ENCODE measurements around the gene CEP78. TPM values are rescaled to one million over a fixed set of nuclear protein-coding genes. Genes with fewer than 3 reads are reported as not detected.

The CEP78 gene
- total and polyA plus RNA-seq, 2 donors from 2014 or later: 7.5 to 8.9 TPM

DNA sequence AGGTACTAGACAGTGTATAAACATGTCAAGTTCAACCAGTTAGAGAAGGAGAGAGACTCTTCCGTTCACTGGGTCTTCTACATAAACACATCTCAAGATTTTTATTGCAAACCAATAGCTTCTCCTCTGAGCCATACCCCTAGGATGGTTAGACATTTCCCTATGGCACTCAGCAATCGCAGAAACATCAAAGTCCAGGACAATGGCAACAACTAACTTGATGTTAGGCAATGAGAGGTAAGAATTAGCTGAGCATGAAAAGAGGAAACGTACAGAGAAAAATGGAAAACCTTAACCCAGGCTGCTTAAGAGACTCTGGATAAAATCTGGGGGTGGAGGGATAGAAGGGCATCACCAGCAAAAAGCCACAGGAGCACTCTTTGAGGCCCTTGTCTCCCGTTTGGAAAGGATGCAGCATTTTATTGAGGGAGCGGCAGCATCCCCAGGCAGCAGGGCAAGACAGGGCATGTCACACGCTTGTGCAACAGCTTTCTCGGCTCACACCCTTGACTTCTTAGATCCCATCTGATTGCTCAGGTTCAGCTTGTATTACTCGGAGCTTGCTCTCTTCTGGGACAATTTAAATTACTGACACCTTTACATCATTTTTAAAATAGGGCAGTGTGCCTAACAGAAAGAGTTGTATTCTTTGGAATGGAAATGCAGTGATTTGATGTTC, 52.5 kb downstream of the CEP78 start:
- Histone ChIP-seq H3K27me3 (ENCODE audit: control insufficient read depth, insufficient read depth, low read length) (no peaks in the 10 kb centered on the region), H3K4me3 (ENCODE audit: low read length in 3 of 3) (no peak overlapping the region), H3K9ac (ENCODE audit: low read length in 3 of 3) (no peak overlapping the region), H3K27ac (ENCODE audit: low read depth in 2 of 2, low read length in 2 of 2) (no peak overlapping the region), H3K36me3 (ENCODE audit: control insufficient read depth in 2 of 3, insufficient read depth in 3 of 3, low read length in 3 of 3) (no peaks in the 10 kb centered on the region), H3K9me3 (ENCODE audit: control insufficient read depth in 2 of 3, insufficient read depth in 1 of 3, low read length in 3 of 3) (no peaks in the 10 kb centered on the region), H3K4me1 (ENCODE audit: control insufficient read depth in 2 of 3, insufficient read depth in 2 of 3, low read depth in 1 of 3, low read length in 3 of 3) (peaks cover 3 to 10% (median 4%) of the 10 kb centered on the region in 3 donors)
- FAIRE-seq (no peak), DNase-seq (no peak)
- TF ChIP-seq, protein P1, sequence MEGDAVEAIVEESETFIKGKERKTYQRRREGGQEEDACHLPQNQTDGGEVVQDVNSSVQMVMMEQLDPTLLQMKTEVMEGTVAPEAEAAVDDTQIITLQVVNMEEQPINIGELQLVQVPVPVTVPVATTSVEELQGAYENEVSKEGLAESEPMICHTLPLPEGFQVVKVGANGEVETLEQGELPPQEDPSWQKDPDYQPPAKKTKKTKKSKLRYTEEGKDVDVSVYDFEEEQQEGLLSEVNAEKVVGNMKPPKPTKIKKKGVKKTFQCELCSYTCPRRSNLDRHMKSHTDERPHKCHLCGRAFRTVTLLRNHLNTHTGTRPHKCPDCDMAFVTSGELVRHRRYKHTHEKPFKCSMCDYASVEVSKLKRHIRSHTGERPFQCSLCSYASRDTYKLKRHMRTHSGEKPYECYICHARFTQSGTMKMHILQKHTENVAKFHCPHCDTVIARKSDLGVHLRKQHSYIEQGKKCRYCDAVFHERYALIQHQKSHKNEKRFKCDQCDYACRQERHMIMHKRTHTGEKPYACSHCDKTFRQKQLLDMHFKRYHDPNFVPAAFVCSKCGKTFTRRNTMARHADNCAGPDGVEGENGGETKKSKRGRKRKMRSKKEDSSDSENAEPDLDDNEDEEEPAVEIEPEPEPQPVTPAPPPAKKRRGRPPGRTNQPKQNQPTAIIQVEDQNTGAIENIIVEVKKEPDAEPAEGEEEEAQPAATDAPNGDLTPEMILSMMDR (IDR thresholded peaks at IDR 0.05; ENCODE audit: borderline replicate concordance, extremely low read depth, insufficient read depth): no peak
- intact Hi-C loops (cut with DNase I): no loop called here

DNA sequence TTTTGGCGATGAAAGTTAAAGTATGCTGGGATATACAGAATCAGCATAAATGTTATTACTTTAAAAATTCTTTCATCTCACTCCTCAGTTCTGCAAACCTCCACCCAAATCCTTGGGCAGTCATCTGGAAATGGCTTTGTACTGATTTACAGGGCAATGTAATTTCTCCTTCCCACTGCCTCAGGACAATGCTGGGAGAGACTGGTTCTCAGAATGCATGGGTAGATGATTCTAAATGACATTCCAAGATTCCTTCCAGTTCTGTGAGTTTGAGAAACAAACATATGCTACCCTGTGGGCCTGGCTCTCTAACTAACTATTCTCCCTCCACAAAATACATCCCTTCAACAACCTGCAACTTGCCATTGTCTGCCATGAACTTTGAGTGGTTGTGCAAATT, 53.6 kb downstream of the CEP78 start:
- intact Hi-C loops (cut with DNase I): no loop called here
- Histone ChIP-seq H3K9me3 (ENCODE audit: control insufficient read depth in 2 of 3, insufficient read depth in 1 of 3, low read length in 3 of 3) (no peaks in the 10 kb centered on the region), H3K9ac (ENCODE audit: low read length in 3 of 3) (no peak overlapping the region), H3K4me3 (ENCODE audit: low read length in 3 of 3) (no peak overlapping the region), H3K27me3 (ENCODE audit: control insufficient read depth, insufficient read depth, low read length) (no peaks in the 10 kb centered on the region), H3K4me1 (ENCODE audit: control insufficient read depth in 2 of 3, insufficient read depth in 2 of 3, low read depth in 1 of 3, low read length in 3 of 3) (peaks cover 3 to 10% (median 4%) of the 10 kb centered on the region in 3 donors), H3K36me3 (ENCODE audit: control insufficient read depth in 2 of 3, insufficient read depth in 3 of 3, low read length in 3 of 3) (no peaks in the 10 kb centered on the region), H3K27ac (ENCODE audit: low read depth in 2 of 2, low read length in 2 of 2) (no peak overlapping the region)
- TF ChIP-seq, protein P1 (IDR thresholded peaks at IDR 0.05; ENCODE audit: borderline replicate concordance, extremely low read depth, insufficient read depth): no peak
- DNase-seq (peak in 3 of 5 donors; percentile 29 to 73 (median 66)), FAIRE-seq (no peak)

DNA sequence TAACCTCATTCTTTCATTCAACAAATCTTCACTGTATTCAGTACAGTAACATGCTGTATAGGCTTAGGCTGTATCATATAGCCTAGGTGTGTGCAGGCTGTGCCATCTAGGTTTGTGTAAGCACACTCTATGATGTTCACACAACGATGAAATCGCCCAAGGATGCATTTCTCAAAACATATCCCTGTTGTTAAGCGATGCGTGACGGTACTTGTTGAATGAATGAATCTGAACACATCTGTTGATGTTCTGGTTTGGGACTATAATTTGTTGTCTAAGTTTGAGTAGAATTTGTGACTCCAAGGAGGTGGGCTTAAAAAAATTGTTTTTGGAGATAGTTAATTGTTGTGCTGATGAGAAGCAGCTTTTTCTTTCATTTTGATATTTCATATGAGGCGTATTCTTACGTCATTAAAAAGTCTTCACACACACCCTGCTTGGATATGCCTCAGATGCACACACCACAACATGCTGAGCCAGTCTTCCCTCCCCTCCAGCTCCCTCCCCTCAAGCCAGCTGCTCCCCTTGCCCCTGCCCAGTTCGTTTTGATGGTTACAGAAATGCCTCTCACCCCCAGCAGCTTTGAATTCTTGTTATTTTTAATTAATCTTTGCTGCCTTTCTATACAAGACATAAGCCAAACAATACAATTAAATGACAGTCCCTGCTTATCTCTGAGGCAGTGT, 55.5 kb downstream of the CEP78 start:
- H3K27ac ChIP-seq (ENCODE audit: low read depth in 2 of 2, low read length in 2 of 2): no peak overlapping the region
- no peaks in the 10 kb centered on the region for H3K9me3 ChIP-seq (ENCODE audit: control insufficient read depth in 2 of 3, insufficient read depth in 1 of 3, low read length in 3 of 3)
- FAIRE-seq (no peak), DNase-seq (no peak)
- intact Hi-C loops (cut with DNase I): no loop called here
- peaks cover 3 to 10% (median 4%) of the 10 kb centered on the region in 3 donors for H3K4me1 ChIP-seq (ENCODE audit: control insufficient read depth in 2 of 3, insufficient read depth in 2 of 3, low read depth in 1 of 3, low read length in 3 of 3)
- TF ChIP-seq, protein P1 (IDR thresholded peaks at IDR 0.05; ENCODE audit: borderline replicate concordance, extremely low read depth, insufficient read depth): no peak
- no peak overlapping the region for H3K4me3 ChIP-seq (ENCODE audit: low read length in 3 of 3)
- H3K36me3 ChIP-seq (ENCODE audit: control insufficient read depth in 2 of 3, insufficient read depth in 3 of 3, low read length in 3 of 3): no peaks in the 10 kb centered on the region
- H3K9ac ChIP-seq (ENCODE audit: low read length in 3 of 3): no peak overlapping the region
- no peaks in the 10 kb centered on the region for H3K27me3 ChIP-seq (ENCODE audit: control insufficient read depth, insufficient read depth, low read length)

Data from kidney (tissue), 14 donors.